Choroid plexus epithelial cell (primary cell): ENCODE measurements around the gene GCNT1.
"Not testable (repeated sequence)": the region's sequence is repeated elsewhere in the genome, so short reads cannot be mapped to it uniquely, and the experiment has no call there.

ENCODE experiments used
- DNase-seq: peaks from one replicate; pipeline ENCODE4 v3.0.0-alpha.2; 2010; ENCODE audit warnings: low read depth
- H3K4me3 ChIP-seq: 2 replicates; pipeline ENCODE4 v1.5.1; 2011; ENCODE audit warnings: low read depth, mild to moderate bottlenecking, control low read depth, low read length, moderate library complexity
- TF ChIP-seq, protein P1 (sequence below): conservative IDR thresholded peaks from 2 replicates; pipeline ENCODE4 v1.5.1; 2011; ENCODE audit warnings: low read depth, mild to moderate bottlenecking, control low read depth, inconsistent platforms, low read length, moderate library complexity

The GCNT1 gene

DNA sequence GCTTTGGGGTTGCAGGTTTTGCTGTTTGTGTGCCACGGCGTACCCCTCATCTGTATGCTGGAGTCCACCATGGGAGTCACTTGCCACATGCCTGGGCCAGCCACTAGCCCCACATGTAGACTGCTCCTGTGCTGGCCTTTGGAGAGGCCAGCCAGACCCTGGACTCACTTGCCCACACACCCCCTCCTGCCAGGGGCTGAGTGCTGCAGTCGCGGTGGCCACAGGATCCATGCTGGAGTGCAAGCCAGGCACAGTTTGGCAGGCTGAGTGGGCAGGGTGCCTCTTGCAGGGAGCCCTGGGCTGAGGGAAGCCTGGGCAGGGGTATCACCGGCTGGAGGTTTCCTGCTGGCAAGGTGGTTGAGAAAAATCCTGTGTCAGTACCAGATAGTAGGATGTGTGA is 25.6 kb upstream of the GCNT1 start:
- no peak for DNase-seq
- H3K4me3 ChIP-seq: no peak overlapping the region
- TF ChIP-seq, protein P1, sequence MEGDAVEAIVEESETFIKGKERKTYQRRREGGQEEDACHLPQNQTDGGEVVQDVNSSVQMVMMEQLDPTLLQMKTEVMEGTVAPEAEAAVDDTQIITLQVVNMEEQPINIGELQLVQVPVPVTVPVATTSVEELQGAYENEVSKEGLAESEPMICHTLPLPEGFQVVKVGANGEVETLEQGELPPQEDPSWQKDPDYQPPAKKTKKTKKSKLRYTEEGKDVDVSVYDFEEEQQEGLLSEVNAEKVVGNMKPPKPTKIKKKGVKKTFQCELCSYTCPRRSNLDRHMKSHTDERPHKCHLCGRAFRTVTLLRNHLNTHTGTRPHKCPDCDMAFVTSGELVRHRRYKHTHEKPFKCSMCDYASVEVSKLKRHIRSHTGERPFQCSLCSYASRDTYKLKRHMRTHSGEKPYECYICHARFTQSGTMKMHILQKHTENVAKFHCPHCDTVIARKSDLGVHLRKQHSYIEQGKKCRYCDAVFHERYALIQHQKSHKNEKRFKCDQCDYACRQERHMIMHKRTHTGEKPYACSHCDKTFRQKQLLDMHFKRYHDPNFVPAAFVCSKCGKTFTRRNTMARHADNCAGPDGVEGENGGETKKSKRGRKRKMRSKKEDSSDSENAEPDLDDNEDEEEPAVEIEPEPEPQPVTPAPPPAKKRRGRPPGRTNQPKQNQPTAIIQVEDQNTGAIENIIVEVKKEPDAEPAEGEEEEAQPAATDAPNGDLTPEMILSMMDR: no peak

DNA sequence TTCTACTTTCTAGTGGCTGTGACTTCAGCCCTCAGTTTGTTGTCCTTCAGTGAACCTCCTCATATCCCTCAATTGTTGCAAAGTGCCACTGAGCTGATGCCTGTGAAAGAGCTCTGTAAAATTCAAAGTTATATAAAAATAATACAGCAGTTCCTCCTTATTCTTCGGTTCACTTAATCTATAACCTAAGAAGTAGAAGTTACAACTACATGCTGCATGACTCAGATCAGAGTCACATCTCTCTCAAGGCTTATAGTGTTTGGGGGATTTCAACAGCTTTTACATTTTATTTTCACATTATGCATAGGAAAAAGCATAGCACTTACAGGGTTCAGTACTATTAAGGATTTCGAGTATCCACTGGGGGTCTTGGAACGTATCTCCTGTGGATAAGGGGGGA is 25.1 kb upstream of the GCNT1 start:
- H3K4me3 ChIP-seq: no peak overlapping the region
- DNase-seq: peak; percentile 64
- TF ChIP-seq, protein P1: no peak

DNA sequence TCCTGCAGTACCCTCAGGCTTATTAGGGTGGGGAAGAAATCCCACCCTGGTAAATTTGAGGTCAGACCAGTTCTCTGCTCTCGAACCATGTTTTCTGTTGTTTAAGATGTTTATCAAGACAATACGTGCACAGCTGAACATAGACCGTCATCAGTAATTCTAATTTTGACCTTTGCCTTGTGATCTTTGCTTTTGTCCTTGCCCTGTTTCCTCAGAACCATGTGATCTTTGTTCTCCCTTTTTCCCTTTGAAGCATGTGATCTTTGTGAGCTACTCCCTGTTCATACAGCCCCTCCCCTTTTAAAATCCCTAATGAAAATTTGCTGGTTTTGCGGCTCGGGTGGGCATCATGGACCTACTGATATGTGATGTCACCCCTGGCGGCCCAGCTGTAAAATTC is 24.1 kb upstream of the GCNT1 start:
- not testable (repeated sequence) for H3K4me3 ChIP-seq, DNase-seq

DNA sequence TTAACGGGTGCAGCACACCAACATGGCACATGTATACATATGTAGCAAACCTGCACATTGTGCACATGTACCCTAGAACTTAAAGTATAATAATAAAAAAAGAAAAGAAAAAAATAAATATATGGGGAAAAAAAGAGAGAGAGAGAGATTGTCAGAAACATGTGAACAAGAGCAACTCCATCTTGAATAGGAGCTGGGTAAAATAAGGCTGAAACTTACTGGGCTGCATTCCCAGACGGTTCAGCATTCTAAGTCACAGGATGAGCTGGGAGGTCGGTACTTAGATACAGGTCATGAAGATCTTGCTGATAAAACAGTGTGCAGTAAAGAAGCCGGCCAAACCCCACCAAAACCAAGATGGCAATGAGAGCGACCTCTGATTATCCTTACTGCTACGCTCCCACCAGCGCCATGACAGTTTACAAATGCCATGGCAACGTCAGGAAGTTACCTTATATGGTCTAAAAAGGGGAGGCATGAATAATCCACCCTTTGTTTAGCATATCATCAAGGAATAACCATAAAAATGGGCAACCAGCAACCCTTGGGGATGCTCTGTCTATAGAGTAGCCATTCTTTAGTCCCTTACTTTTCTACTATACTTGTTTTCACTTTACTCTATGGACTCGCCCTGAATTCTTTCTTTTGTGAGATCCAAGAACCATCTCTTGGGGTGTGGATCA is 21.8 kb upstream of the GCNT1 start:
- DNase-seq, H3K4me3 ChIP-seq: not testable (repeated sequence)

DNA sequence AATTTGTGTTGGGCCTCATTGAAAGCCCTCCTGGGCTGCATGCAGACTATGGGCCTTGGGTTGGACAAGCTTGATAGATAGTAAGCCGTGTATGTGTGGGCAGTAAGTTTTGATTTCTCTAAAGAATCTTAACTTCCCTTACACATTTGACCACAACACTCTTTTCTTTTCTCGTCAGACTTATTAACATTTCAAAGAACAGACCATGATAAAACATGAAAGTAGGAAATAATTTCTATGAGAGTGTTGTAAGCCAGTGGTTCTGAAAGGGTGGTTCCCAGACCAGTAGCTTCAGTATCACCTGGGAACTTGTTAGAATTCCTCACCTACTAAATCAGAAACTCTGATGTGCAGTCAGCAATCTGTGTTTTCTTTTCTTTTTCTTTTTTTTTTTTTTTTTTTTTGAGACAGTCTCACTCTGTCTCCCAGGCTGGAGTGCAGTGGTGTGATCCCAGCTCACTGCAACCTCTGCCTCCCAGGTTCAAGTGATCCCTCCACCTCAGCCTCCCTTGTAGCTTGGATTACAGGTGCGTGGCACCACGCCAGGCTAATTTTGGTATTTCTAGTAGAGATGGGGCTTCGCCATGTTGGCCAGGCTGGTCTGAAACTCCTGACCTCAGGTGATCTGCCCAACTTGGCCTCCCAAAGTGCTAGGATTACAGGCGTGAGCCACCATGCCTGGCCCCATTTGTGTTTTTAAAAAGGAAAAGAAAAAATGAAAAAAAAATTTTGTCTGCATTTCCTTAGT is 20.0 kb upstream of the GCNT1 start:
- no peak for DNase-seq
- H3K4me3 ChIP-seq: no peak overlapping the region

DNA sequence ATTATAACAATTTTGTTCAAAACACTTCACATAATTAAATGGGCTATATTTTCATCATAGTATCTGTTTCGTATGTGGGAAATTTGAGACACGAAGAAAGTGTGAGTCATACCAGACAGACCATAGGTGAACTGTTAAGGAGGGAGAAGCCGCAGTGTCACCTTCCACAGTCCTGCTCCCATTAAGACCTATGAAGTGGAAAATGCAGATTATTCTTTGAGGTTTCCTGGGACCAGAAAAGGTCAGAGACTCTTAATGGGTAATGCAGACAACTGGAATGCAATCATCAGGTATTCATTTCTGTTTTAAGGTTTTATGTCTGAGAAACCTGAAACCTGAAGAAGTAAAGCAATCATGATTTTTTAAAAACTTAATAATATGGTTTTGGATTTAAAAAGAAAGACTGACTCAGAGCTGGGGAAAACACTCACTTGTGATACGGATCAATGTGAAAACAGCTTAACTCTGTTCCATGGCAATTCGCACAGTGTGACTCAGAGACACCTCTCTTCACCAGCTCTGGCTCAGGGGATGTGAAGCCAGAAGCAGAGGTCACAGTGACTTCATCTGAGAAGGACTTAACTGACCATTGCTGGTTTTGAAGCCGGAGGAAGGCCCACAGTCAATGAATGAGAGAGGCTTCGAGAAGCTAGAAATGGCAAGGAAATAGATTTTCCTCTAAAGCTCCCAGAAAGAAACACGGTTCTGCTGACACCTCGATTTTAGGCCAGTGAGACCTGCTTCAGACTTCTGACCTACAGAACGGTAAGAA is 17.2 kb upstream of the GCNT1 start:
- TF ChIP-seq, protein P1: no peak
- peak; percentile 83 for DNase-seq
- H3K4me3 ChIP-seq: no peak overlapping the region

More for the DNA sequence above, 20.0 kb upstream of the GCNT1 start:
- TF ChIP-seq, protein P1: no peak

DNA sequence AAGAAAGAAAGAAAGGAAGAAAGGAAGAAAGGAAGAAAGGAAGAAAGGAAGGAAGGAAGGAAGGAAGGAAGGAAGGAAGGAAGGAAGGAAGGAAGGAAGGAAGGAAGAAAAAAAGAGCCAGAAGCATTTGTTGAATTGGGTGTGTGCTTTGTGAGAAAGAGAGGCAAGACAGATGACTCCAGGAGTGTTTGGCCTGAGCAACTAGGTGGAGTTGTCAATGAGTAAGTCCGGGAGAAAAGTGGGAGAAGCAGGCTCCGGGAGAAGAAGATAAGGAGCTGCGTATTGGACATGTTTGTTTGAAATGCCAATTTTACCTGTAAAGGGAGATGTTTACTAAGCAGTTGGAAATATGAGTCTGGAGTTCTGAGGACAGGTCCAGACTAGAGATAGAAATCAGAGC is 15.1 kb upstream of the GCNT1 start:
- TF ChIP-seq, protein P1: no peak
- no peak overlapping the region for H3K4me3 ChIP-seq
- no peak for DNase-seq
